GM12878 (cell line): ENCODE data around the gene OR2V1. TPM values are rescaled to one million over a fixed set of nuclear protein-coding genes. Genes with fewer than 3 reads are reported as not detected.

ENCODE experiments used
- ATAC-seq: fragments of 200-7000 bp; cut with Tn5 transposase; 3 replicates; pipeline ENCODE4 v1.9.1; 2020; ENCODE audit warnings: mild to moderate bottlenecking, moderate library complexity
- BruUV-seq: library from RNA; stranded (reverse); fragments of 400-500 nt; replicated peaks from 2 replicates; lab custom pipeline; 2021; lab: Mats Ljungman, UMichigan
- CTCF ChIA-PET: fragments of 300-600 bp; sonication (Branson Sonifier 250); formaldehyde crosslinking; extraction: SDS; loops from one replicate; lab custom pipeline; 2021; ENCODE audit warnings: inconsistent platforms; lab: Yijun Ruan, JAX
- POLR2A ChIA-PET: fragments of 350-600 bp; formaldehyde crosslinking; extraction: SDS; loops from one replicate; lab custom pipeline; 2021; ENCODE audit warnings: inconsistent platforms; lab: Charles Lee
- RAD21 ChIA-PET: fragments of 300-600 bp; sonication (Branson Sonifier 250); formaldehyde crosslinking; loops from one replicate; lab custom pipeline; 2023; ENCODE audit warnings: antibody characterized with exemption; ENCODE audit not compliant: unreplicated experiment; lab: Charles Lee
- SMC1A ChIA-PET: fragments of 300-600 bp; sonication (Branson Sonifier 250); formaldehyde crosslinking; loops from one replicate; lab custom pipeline; 2023; ENCODE audit not compliant: unreplicated experiment, uncharacterized antibody; lab: Charles Lee
- DNase-seq: peaks from one replicate; pipeline ENCODE4 v3.0.0-alpha.2; 2011; ENCODE audit warnings: low read depth, low spot score
- FAIRE-seq: peaks from 3 replicates; lab custom pipeline; 2011; peaks lifted over from hg19 to GRCh38; lab: Jason Lieb, UNC
- H2AFZ ChIP-seq: 2 replicates; pipeline ENCODE4 v1.6.0; 2011; ENCODE audit warnings: low read depth, low read length, control low read depth; ENCODE audit not compliant: control insufficient read depth
- H3K27ac ChIP-seq: 2 replicates; pipeline ENCODE4 v1.5.1; 2011; ENCODE audit warnings: control low read depth; ENCODE audit not compliant: control insufficient read depth, insufficient read depth
- H3K27me3 ChIP-seq, 2 experiments: replicated peaks in 1 of 2; 2 replicates each; pipeline versions ENCODE4 v1.6.0 to v1.6.1; 2011; ENCODE audit warnings: low read length in 1 of 2; ENCODE audit not compliant: control insufficient read depth in 2 of 2, insufficient read depth in 2 of 2
- H3K36me3 ChIP-seq, 2 experiments: 2 replicates each; pipeline ENCODE4 v1.5.1; 2011; ENCODE audit warnings: low read length in 1 of 2; ENCODE audit not compliant: control insufficient read depth in 2 of 2, insufficient read depth in 2 of 2
- H3K4me1 ChIP-seq: 2 replicates; pipeline ENCODE4 v1.6.1; 2011; ENCODE audit warnings: mild to moderate bottlenecking, low read length, moderate library complexity, mixed read lengths; ENCODE audit not compliant: control insufficient read depth, insufficient read depth
- H3K4me2 ChIP-seq: 2 replicates; pipeline ENCODE4 v1.6.0; 2011; ENCODE audit warnings: control low read depth; ENCODE audit not compliant: control insufficient read depth, insufficient read depth
- H3K4me3 ChIP-seq: fragments of 200-600 bp; sonication (generic); 2 replicates; pipeline ENCODE4 v1.5.1; 2016
- H3K79me2 ChIP-seq: 2 replicates; pipeline ENCODE4 v1.6.0; 2011; ENCODE audit warnings: low read length; ENCODE audit not compliant: control insufficient read depth, insufficient read depth
- H3K9ac ChIP-seq: 2 replicates; pipeline ENCODE4 v1.8.0; 2011; ENCODE audit warnings: low read length, control low read depth, mixed read lengths; ENCODE audit not compliant: control insufficient read depth, insufficient read depth
- H3K9me3 ChIP-seq: replicated peaks from 3 replicates; pipeline ENCODE4 v1.5.1; 2011; ENCODE audit warnings: mild to moderate bottlenecking, low read length; ENCODE audit not compliant: control insufficient read depth, insufficient read depth
- H4K20me1 ChIP-seq: 2 replicates; pipeline ENCODE4 v1.6.0; 2011; ENCODE audit not compliant: control insufficient read depth, insufficient read depth
- CREB1 ChIP-seq: IDR thresholded peaks from 2 replicates; pipeline ENCODE4 v1.6.1; 2012; ENCODE audit warnings: low read depth, mild to moderate bottlenecking, inconsistent platforms
- NFIC ChIP-seq: IDR thresholded peaks from 2 replicates; pipeline ENCODE4 v1.6.1; 2012; ENCODE audit warnings: low read depth, mild to moderate bottlenecking, inconsistent platforms, low read length, moderate library complexity
- ZNF207 ChIP-seq: fragments of 450-650 bp; IDR thresholded peaks from 2 replicates; pipeline ENCODE4 v1.6.1; 2014; ENCODE audit warnings: antibody characterized with exemption, mild to moderate bottlenecking, borderline replicate concordance
- ZNF622 ChIP-seq: fragments of 450-650 bp; IDR thresholded peaks from 2 replicates; pipeline ENCODE4 v1.6.1; 2017; ENCODE audit warnings: mild to moderate bottlenecking, inconsistent platforms
- WGBS: methylation state at CpG from one replicate; pipeline ENCODE4 v1.1.6; 2016; ENCODE audit warnings: low lambda C conversion rate; ENCODE audit not compliant: insufficient replicate concordance, insufficient coverage; ENCODE audit errors: missing lambda C conversion rate; 5-methylcytosine and 5-hydroxymethylcytosine counted together
- in situ Hi-C: fragments of 300-500 bp; cut with MboI; formaldehyde crosslinking; loops from 9 replicates; pipeline ENCODE4 v1.14.3; 2018; ENCODE audit warnings: mixed read lengths
- intact Hi-C: fragments of 100-400 bp; cut with micrococcal nuclease; formaldehyde crosslinking; loops from one replicate; pipeline ENCODE4 v1.14.2; 2022; ENCODE audit not compliant: unreplicated experiment
- polyA plus RNA-seq, 11 experiments: library from polyadenylated mRNA; depleted of rRNA in 4 of 11; unstranded in 6 of 11; stranded (reverse) in 5 of 11; fragments of >200 nt; fragmentation: Nextera tagmentation in 4 of 11; fragmentation: Illumina TruSeq in 1 of 11; extraction: Ambion mirVana in 4 of 11; extraction: Trizol in 1 of 11; gene quantifications; 1 replicate in 1 of 11; 2 replicates in 10 of 11; pipeline versions ENCODE4 v1.2.1 to v1.2.3, GENCODE V29; 2011 to 2016; ENCODE audit warnings: inconsistent platforms in 2 of 11, missing spikeins in 2 of 11, low read depth in 1 of 11
- total RNA-seq, 4 experiments: library from RNA; depleted of rRNA in 3 of 4; stranded (reverse); fragments of >200 nt in 3 of 4; fragmentation: Illumina TruSeq in 1 of 4; extraction: Trizol in 1 of 4; gene quantifications; 2 replicates each; pipeline versions ENCODE4 v1.2.1 to v1.2.3, GENCODE V29; 2013 to 2021
- TF ChIP-seq, protein P1 (sequence below): fragments of 150-350 bp; IDR thresholded peaks from 2 replicates; pipeline ENCODE4 v1.6.1; 2014; ENCODE audit warnings: mild to moderate bottlenecking, low read depth, low read length
- TF ChIP-seq, protein P2 (sequence below): fragments of 450-650 bp; IDR thresholded peaks from 2 replicates; pipeline ENCODE4 v1.6.1; 2014; ENCODE audit warnings: mild to moderate bottlenecking

The OR2V1 gene
- total and polyA plus RNA-seq, 10 of the 15 experiments (the other 5 are each of a cell fraction or from before 2014, with no cell fraction given): 0.20 to 4.4 TPM; not detected in 8

DNA sequence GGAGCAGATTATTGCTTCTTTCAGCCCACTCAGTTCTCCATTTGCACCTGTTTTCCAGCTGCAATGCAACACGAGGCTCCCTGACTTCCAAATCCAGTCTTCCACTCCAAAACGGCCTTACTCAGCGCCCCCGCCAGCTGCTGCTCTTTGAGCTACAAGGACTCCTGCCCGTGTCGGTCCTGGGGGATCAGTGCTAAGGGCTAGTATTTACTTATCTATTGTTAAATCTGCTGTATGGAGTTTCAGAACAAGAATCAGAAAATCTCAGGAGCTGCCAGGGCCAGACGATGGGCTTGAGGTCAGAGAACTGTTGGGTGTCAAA is 44.1 kb downstream of the OR2V1 start (continued):
- TF ChIP-seq ZNF207: no peak
- TF ChIP-seq ZNF622: no peak
- TF ChIP-seq, protein P1, sequence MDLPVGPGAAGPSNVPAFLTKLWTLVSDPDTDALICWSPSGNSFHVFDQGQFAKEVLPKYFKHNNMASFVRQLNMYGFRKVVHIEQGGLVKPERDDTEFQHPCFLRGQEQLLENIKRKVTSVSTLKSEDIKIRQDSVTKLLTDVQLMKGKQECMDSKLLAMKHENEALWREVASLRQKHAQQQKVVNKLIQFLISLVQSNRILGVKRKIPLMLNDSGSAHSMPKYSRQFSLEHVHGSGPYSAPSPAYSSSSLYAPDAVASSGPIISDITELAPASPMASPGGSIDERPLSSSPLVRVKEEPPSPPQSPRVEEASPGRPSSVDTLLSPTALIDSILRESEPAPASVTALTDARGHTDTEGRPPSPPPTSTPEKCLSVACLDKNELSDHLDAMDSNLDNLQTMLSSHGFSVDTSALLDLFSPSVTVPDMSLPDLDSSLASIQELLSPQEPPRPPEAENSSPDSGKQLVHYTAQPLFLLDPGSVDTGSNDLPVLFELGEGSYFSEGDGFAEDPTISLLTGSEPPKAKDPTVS: no peak
- no peak for TF ChIP-seq NFIC
- TF ChIP-seq, all 136 proteins: peak for 0

DNA sequence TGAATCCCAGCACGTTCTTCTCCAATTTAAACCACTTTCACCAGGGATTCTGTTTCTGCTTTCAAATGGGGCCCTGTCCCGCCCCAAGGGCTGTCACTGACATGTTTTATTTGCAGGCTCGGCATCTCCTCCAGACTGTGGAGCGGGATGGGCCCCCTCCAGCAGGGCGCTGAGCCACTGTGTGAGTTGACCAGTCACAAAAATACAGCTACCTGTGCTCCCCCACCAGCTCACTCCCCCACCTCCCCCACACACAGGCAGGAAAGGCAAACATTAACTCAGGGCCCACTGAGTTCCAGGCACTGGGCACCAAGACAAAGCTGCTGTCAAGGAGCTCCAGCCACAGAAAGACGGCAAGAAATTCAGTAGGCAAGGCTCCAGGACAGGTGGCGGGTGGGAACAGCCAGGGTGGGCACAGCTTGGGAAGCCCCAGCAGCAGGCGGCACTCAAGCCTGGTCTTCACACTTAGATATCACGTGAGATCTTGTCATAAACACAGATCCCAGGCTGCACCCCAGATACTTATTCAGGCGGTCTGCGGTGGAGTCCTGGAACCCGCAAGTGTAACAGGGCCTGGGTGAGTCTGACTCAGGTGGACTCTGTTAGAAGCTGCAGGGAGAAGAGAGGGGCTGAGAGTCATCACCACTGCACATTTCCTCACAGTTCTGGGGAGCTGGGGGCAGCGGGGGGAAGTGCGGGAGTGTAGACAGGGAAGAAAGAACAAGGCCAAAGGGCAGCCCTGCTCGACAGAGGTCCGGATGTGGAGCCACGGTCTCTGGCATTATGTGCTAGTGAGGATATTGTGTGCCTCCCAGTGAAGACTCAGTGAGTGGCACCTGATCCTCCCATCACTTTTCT is 44.7 kb downstream of the OR2V1 start:
- H4K20me1 ChIP-seq: no peaks in the 10 kb centered on the region
- intact Hi-C loops: loop anchor here (10.0 kb wide), 1 partner anchor 221 kb away; the partner anchor contains the start of gene ZFP62
- in situ Hi-C loops: no loop called here
- no peak for TF ChIP-seq CREB1
- TF ChIP-seq, protein P2, sequence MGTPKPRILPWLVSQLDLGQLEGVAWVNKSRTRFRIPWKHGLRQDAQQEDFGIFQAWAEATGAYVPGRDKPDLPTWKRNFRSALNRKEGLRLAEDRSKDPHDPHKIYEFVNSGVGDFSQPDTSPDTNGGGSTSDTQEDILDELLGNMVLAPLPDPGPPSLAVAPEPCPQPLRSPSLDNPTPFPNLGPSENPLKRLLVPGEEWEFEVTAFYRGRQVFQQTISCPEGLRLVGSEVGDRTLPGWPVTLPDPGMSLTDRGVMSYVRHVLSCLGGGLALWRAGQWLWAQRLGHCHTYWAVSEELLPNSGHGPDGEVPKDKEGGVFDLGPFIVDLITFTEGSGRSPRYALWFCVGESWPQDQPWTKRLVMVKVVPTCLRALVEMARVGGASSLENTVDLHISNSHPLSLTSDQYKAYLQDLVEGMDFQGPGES: no peak
- H3K36me3 ChIP-seq: no peaks in the 10 kb centered on the region
- ChIA-PET POLR2A (no interaction called here), SMC1A (interaction anchor here (0.9 kb wide), 1 partner anchor 111 kb away, joined by 3 read pairs; no protein-coding TSS in a partner anchor), RAD21 (interaction anchor here (1.0 to 1.6 kb wide), 2 partner anchors 38 to 176 kb away, joined by 3 to 5 read pairs; no protein-coding TSS in a partner anchor), CTCF (no interaction called here)
- DNase-seq (no peak), ATAC-seq (no peak), FAIRE-seq (no peak)
- no peaks in the 10 kb centered on the region for H3K9me3 ChIP-seq
- peaks cover 3 to 4% of the 10 kb centered on the region in 2 experiments; a peak in 2 of 4 replicates for H3K27me3 ChIP-seq
- H2AFZ ChIP-seq: no peak overlapping the region
- no peak overlapping the region for H3K27ac ChIP-seq
- 50% methylated on average over 15 of the region's 17 CpGs for WGBS
- BruUV-seq: no TSS peak
- H3K4me2 ChIP-seq: no peak overlapping the region
- H3K4me3 ChIP-seq: no peak overlapping the region
- no peaks in the 10 kb centered on the region for H3K4me1 ChIP-seq
- H3K79me2 ChIP-seq: no peaks in the 10 kb centered on the region
- no peak overlapping the region for H3K9ac ChIP-seq
